Testis (tissue), 3 donors: ENCODE results near the gene CNST. TPM values are rescaled to one million over a fixed set of nuclear protein-coding genes. Genes with fewer than 3 reads are reported as not detected.

ENCODE experiments used
- DNase-seq: peaks from one replicate; pipeline ENCODE4 v3.0.0-alpha.2; 2019
- H3K27ac ChIP-seq, 2 donors: fragments of 200-600 bp; sonication (generic); one replicate each; pipeline ENCODE4 v1.5.1; 2019
- H3K27me3 ChIP-seq: fragments of 200-600 bp; sonication (generic); one replicate; pipeline ENCODE4 v1.5.1; 2019
- H3K36me3 ChIP-seq: fragments of 200-600 bp; sonication (generic); one replicate; pipeline ENCODE4 v1.5.1; 2017; ENCODE audit warnings: low read depth; ENCODE audit errors: missing control alignments
- H3K4me1 ChIP-seq: fragments of 200-600 bp; sonication (generic); one replicate; pipeline ENCODE4 v1.5.1; 2019
- H3K4me3 ChIP-seq, 2 donors: fragments of 200-600 bp; sonication (generic); one replicate each; pipeline ENCODE4 v1.5.1; 2017 to 2019
- H3K9me3 ChIP-seq: fragments of 200-600 bp; sonication (generic); one replicate; pipeline ENCODE4 v1.5.1; 2017
- POLR2A ChIP-seq: fragments of 450-650 bp; IDR thresholded peaks from one replicate; pipeline ENCODE4 v1.6.1; 2017; ENCODE audit warnings: antibody characterized with exemption, mild to moderate bottlenecking, moderate library complexity
- WGBS, 2 donors: methylation state at CpG; one replicate each; pipeline ENCODE4 v1.1.5; 2018; 5-methylcytosine and 5-hydroxymethylcytosine counted together
- intact Hi-C: fragments of 100-400 bp; cut with DNase I; formaldehyde crosslinking; loops from one replicate; pipeline ENCODE4 v1.15.1; 2023; ENCODE audit warnings: low total_unique reads
- polyA plus RNA-seq: library from polyadenylated mRNA; stranded (reverse); fragments of 350-450 nt; fragmentation: Illumina TruSeq; extraction: RNeasy Lipid Tissue Mini Kit (QIAGEN cat#74804); gene quantifications from one replicate; pipeline ENCODE4 v1.2.3, GENCODE V29; 2014; ENCODE audit warnings: low read depth, low replicate concordance; ENCODE audit not compliant: insufficient read depth
- total RNA-seq, 2 donors: library from RNA; depleted of rRNA; stranded (reverse); fragments of >200 nt; gene quantifications; one replicate each; pipeline ENCODE4 v1.2.3, GENCODE V29; 2016
- TF ChIP-seq, protein P1 (sequence below), 3 experiments: fragments of 450-650 bp in 2 of 3; fragments of 200-600 bp in 1 of 3; sonication (generic) in 1 of 3; IDR thresholded peaks; one replicate each; pipeline ENCODE4 v1.5.1; 2016 to 2019; ENCODE audit warnings: antibody characterized with exemption in 3 of 3, mild to moderate bottlenecking in 2 of 3, moderate library complexity in 1 of 3

The CNST gene
- total and polyA plus RNA-seq, 3 donors from 2014 or later = 26.6 to 61.6 (median 56.7) TPM

DNA sequence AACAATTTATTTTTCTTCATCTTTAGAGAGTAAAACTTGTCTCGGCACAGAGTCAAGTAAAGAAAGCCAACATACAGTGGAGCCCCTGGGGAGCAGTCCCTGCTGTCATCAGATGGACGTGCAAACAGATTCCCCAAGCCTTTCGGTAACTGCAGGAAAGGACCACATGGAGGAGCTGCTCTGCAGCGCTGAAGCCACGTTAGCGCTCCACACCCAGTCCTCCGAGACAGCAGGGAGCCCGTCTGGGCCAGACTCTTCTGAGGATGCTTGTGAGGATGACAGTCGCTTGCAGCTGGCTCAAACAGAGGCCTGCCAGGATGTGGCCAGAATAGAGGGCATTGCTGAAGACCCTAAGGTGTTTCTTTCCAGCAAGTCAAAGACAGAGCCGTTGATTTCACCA lies 80.9 kb downstream of the CNST start:
- Histone ChIP-seq H3K4me1 (no peaks in the 10 kb centered on the region), H3K9me3 (no peaks in the 10 kb centered on the region), H3K27ac (no peak overlapping the region), H3K4me3 (no peak overlapping the region), H3K27me3 (no peaks in the 10 kb centered on the region), H3K36me3 (no peaks in the 10 kb centered on the region)
- DNase-seq = peak; percentile 51
- intact Hi-C loops = no loop called here
- 45 to 53% methylated on average over 9 to 10 of the region's 10 CpGs for WGBS, 2 donors
- no peak for TF ChIP-seq POLR2A
- TF ChIP-seq, protein P1, sequence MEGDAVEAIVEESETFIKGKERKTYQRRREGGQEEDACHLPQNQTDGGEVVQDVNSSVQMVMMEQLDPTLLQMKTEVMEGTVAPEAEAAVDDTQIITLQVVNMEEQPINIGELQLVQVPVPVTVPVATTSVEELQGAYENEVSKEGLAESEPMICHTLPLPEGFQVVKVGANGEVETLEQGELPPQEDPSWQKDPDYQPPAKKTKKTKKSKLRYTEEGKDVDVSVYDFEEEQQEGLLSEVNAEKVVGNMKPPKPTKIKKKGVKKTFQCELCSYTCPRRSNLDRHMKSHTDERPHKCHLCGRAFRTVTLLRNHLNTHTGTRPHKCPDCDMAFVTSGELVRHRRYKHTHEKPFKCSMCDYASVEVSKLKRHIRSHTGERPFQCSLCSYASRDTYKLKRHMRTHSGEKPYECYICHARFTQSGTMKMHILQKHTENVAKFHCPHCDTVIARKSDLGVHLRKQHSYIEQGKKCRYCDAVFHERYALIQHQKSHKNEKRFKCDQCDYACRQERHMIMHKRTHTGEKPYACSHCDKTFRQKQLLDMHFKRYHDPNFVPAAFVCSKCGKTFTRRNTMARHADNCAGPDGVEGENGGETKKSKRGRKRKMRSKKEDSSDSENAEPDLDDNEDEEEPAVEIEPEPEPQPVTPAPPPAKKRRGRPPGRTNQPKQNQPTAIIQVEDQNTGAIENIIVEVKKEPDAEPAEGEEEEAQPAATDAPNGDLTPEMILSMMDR (IDR thresholded peaks at IDR 0.05) = peak in 2 of 3 experiments; percentile 30 to 35

DNA sequence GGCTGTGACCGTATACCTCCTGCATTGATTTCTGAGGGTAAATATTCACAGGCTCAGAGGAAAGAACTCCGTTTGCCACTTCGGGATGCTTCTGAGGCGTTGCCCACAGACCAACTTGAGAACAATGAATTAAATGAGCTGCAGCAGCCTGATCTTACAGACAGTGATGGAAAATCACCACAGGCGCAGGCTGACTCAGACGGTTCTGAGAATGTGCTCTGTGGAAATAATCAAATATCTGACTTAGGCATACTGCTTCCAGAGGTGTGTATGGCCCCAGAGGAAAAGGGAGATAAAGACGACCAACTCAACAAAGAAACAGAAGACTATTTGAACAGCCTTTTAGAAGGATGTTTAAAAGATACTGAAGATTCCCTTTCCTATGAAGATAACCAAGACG lies 81.3 kb downstream of the CNST start:
- H3K9me3 ChIP-seq = no peaks in the 10 kb centered on the region
- intact Hi-C loops = no loop called here
- H3K36me3 ChIP-seq = no peaks in the 10 kb centered on the region
- no peak overlapping the region for H3K4me3 ChIP-seq
- WGBS, 2 donors = 83 to 84% methylated on average over 8 of the region's 8 CpGs
- no peak for DNase-seq
- no peak for TF ChIP-seq POLR2A
- TF ChIP-seq, protein P1 (IDR thresholded peaks at IDR 0.05) = no peak
- H3K4me1 ChIP-seq = no peaks in the 10 kb centered on the region
- H3K27me3 ChIP-seq = no peaks in the 10 kb centered on the region
- no peak overlapping the region for H3K27ac ChIP-seq

DNA sequence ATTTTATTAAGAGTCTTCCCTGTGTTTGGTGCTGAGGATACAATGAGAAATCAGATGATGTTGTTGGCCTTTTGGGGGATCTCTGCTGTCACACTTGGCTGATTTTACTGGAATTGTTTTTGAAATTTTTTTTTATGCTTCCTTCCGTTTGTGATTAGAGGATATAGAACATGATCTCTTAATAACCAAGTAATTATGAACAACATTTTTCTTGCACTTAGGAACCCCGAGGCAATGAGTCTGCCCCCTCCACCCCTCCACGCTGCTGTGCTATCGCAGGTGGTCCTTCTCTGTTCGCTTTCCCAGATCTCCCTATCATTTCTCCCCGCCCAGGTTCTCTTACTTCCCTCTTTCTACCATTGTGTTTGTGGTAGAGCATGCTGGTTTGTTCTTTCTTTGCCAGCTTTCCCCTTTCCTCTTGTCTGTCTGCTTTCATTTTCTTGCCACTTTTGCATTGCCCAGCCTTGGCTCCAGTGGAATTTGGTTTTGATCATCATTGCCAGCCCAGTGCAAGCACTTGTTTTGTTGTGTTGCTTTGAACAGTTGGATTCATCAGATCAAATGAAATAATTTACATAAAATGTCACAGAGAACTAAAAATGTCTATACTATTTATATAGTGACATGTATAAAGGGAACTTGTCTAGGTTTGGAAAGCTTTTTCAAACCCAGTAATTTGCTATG lies 84.9 kb downstream of the CNST start:
- H3K27me3 ChIP-seq = no peaks in the 10 kb centered on the region
- no peak overlapping the region for H3K27ac ChIP-seq
- H3K4me3 ChIP-seq = no peak overlapping the region
- DNase-seq = no peak
- peaks cover 3% of the 10 kb centered on the region for H3K4me1 ChIP-seq
- H3K9me3 ChIP-seq = no peaks in the 10 kb centered on the region
- TF ChIP-seq, protein P1 (IDR thresholded peaks at IDR 0.05) = no peak
- no peak for TF ChIP-seq POLR2A
- 79 to 90% methylated on average over 6 of the region's 6 CpGs for WGBS, 2 donors
- intact Hi-C loops = no loop called here
- H3K36me3 ChIP-seq = no peaks in the 10 kb centered on the region

DNA sequence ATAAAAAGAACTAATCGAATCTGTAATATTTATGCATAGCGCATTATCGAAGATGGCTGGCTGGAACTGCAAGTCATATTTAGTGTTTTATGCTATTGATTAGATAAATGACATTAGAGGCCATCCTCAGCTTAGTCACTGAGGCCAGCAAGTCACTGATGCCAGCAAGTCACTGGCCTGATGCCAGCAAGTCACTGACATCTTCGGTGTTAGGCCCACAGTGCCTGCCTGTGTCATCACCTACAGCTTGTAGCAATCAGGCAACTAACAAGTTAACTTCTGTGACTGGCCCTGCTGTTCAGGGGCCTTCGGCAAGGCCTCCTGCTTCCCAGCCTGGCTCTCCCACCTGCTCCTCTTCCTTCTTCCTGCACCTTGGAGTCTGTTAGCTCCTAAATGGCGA lies 92.3 kb downstream of the CNST start:
- Histone ChIP-seq H3K4me1 (no peaks in the 10 kb centered on the region), H3K9me3 (no peaks in the 10 kb centered on the region), H3K27me3 (no peaks in the 10 kb centered on the region), H3K27ac (no peak overlapping the region), H3K4me3 (no peak overlapping the region), H3K36me3 (no peaks in the 10 kb centered on the region)
- intact Hi-C loops = no loop called here
- WGBS, 2 donors = 85 to 90% methylated on average over 6 of the region's 6 CpGs
- no peak for TF ChIP-seq POLR2A
- TF ChIP-seq, protein P1 (IDR thresholded peaks at IDR 0.05) = no peak
- DNase-seq = no peak

DNA sequence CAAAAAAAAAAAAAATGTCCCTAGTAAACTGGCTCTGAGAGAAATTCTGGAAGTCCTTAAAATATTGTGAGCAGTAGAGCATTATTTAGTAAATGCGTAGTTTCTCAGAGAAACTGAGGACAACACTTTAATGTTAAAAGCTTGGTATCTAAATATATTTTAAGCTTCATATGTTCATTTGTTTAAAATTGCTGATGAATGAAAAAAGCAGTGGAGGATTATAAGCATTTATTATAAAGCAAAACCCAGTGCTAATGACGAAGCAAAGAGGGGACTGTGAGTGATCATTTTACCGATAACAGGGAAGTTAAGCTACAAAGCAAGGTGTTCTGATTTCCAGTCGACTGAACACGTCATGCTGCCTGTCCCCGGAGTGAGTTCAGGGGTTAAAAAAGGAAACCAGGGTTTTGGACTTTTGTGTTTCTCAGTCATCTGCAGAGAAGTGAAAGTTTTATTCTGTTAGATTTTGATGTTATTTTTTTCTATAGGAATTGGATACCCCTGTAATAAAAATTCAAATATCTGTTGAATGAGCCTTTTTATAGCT lies 93.4 kb downstream of the CNST start:
- intact Hi-C loops = no loop called here
- WGBS, 2 donors = 93 to 96% methylated on average over 6 of the region's 6 CpGs
- no peaks in the 10 kb centered on the region for H3K27me3 ChIP-seq
- H3K36me3 ChIP-seq = no peaks in the 10 kb centered on the region
- no peaks in the 10 kb centered on the region for H3K4me1 ChIP-seq
- no peak overlapping the region for H3K4me3 ChIP-seq
- TF ChIP-seq, protein P1 (IDR thresholded peaks at IDR 0.05) = no peak
- TF ChIP-seq POLR2A = no peak
- no peak for DNase-seq
- H3K27ac ChIP-seq = no peak overlapping the region
- no peaks in the 10 kb centered on the region for H3K9me3 ChIP-seq
